NCI-H2227 (cell line): ENCODE data around the gene UNG.
"Not testable (repeated sequence)": the region's sequence is repeated elsewhere in the genome, so short reads cannot be mapped to it uniquely, and the experiment has no call there.

Experiments
- DNase-seq: peaks from one replicate; lab custom pipeline; 2025; ENCODE audit not compliant: unreplicated experiment; lab: John Stamatoyannopoulos, UW

Gene UNG

GRCh38 chr12:109120557-109120956, 23.2 kb downstream of the UNG start:
- no peak for DNase-seq

GRCh38 chr12:109121346-109121880, 24.0 kb downstream of the UNG start:
- DNase-seq = no peak

- DNase-seq = no peak
Observed at GRCh38 chr12:109124878-109125648, 27.7 kb downstream of the UNG start.

DNA sequence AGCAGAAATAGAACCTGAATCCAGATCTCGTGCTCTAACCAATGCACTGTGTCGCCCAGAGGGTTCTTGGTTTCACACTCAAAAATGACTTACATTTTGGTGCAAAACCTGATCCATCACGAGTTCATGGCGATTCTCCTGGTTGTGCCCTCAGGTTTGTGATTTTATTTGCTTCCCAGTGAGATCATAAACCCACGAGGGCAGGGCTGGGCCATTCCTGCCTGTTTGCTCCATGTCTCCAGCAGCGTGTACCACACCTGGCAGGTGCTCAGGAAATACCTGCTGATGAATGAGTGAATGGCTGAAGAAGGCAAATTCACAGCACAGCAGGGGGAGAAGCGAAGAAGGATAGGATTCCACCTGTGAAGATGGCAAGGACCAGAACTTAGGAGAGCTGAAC, 28.4 kb downstream of the UNG start:
- no peak for DNase-seq

- DNase-seq = no peak
Observed at GRCh38 chr12:109126784-109127183, 29.4 kb downstream of the UNG start.

- DNase-seq = no peak
Observed at GRCh38 chr12:109127533-109128242, 30.3 kb downstream of the UNG start.

DNA sequence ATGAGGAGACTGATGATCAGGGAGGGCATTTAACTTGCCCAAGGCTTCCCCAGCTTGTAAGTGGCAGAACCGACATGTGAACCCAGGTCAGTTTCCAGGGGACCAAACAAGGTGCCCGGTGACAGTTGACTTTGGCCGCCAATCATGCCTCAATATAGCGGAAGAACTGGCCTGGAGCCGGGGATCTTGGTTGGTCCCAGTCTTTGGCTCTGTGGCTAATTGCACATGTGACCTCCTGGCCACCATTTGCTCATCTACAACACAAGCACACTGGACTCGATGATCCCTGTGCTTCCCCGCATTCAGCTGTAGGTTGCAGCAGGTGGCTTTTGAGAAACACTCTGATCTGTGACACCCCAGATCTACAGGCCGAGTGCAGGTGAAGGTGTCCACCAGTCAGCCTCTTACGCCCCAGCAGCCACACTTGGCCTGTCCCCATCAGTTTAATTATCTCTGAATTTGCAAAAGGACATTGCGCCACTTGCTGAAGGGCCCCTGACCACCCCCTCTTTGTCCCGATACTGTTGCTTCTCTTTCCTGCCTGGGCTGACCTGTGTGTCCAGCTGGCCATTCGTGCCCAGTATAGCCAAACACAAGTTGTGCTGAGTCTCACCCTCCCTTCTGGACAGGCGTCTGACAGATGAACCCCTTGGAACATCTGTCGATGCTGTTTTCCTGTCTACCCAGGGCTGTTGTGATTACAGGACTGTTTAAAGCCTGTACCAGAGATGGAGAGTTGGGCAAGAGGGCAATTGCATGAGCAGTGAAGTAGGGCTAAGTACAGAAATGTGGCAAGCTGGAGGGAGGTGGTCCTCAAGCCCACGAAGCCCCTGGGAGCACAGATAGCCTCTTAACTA, 33.1 kb downstream of the UNG start:
- no peak for DNase-seq

GRCh38 chr12:109131154-109132050, 34.0 kb downstream of the UNG start:
- no peak for DNase-seq

DNA sequence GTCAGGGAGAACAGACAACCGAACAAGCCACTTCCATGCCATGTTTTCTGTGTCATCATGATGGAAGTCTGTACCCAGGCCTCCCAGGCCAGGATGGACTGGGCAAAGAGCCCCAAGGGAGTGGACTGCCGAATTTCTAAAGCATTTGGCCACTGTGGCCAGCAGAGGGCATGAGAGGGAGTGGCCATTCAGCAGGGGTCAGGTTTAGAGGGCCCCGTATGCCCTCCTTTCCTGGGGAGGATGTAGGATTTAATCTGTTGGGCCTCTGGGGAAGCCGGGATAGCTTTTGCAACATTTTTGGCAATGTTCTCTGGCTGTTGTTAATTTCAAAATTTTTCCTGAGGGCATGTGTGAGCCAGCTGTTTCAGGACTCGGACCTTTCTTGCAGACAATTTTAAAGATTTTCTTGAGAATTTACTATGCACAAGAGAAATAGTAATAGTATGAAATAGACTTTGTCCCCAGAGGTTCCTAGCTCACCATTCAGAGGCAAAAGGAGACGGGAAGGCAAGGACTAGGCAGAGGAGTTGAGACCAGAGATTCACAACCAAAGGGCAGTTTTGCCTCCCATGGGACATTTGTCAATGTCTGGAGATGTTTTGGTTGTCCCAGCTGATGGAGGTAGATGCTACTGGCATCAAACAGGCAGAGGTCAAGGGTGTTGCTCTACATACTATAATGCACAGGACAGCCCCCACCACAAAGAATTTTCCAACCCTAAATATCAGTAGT, 37.0 kb downstream of the UNG start:
- DNase-seq = no peak

DNA sequence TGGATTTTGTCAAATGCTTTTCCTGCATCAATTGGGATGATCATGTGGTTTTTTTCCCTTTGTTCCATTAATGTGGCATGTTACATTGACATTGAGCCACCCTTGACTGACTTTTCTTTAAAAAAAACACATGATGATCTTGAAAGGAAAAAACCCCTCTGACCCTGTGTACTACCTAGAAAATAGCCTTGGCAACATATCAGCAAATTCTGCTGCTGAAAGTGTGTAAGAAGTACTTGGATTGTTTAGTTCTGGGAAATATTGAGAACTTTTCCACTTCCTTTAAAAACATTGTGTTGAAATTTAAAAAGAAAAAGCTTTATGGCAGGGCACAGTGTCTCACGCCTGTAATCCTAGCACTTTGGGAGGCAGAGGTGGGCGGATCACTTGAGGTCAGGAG, 39.7 kb downstream of the UNG start:
- no peak for DNase-seq

DNA sequence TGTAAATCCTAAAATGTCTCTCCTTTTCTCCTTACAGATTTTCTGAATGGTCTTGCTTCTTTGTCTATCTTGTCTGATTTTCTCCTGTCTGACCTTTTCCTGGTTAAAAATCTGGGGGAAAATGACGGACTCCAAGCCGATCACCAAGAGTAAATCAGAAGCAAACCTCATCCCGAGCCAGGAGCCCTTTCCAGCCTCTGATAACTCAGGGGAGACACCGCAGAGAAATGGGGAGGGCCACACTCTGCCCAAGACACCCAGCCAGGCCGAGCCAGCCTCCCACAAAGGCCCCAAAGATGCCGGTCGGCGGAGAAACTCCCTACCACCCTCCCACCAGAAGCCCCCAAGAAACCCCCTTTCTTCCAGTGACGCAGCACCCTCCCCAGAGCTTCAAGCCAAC, 42.0 kb downstream of the UNG start:
- no peak for DNase-seq

- no peak for DNase-seq
Observed at GRCh38 chr12:109139791-109140190, 42.4 kb downstream of the UNG start.

DNA sequence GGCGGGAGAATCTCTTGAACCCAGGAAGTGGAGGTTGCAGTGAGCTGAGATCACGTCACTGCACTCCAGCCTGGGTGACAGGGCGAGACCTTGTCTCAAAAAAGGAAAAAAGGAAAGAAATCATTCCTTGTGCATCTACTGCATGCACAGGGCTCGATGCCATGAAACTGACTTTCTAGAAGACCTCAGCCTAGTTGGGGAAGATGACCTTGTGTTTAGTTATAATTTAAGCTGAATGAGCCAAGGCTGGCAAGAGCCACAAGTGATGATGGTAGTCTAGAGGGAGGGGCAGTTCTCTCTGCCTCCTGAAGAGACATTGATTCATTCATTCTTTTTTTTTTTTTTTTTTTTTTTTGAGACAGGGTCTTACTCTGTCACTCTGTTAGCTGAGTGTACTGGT, 43.2 kb downstream of the UNG start:
- no peak for DNase-seq

- no peak for DNase-seq
Observed at GRCh38 chr12:109144224-109144623, 46.8 kb downstream of the UNG start.

DNA sequence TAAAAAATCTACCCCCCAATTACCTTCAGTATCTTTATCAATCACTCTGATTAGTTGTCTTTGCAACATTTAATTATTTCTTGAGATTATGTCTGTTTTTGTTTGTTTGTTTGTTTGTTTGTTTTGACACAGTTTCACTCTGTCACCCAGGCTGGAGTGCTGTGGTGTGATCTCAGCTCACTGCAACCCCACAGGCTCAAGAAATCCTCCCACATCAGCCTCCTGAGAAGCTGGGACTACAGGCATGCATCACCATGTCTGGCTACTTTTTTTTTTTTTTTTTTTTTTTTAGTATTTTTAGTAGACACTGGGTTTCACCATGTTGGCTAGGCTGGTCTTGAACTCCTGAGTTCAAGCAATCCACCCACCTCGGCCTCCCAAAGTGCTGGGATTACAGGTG, 49.7 kb downstream of the UNG start:
- not testable (repeated sequence) for DNase-seq

- DNase-seq = no peak
Observed at GRCh38 chr12:109147954-109148353, 50.6 kb downstream of the UNG start.

GRCh38 chr12:109150124-109150640, 52.8 kb downstream of the UNG start:
- DNase-seq = no peak

- no peak for DNase-seq
Observed at GRCh38 chr12:109151457-109151856, 54.1 kb downstream of the UNG start.

GRCh38 chr12:109153821-109154441, 56.5 kb downstream of the UNG start:
- DNase-seq = no peak
